ENCODE results near the gene RAB22A.

The RAB22A gene

GRCh38 chr20:58416835-58417234, 107.3 kb downstream of the RAB22A start:
- DNase-seq = no peak
